Spinal cord (tissue), 10 donors: ENCODE results near the gene FOXN3. TPM values are rescaled to one million over a fixed set of nuclear protein-coding genes. Genes with fewer than 3 reads are reported as not detected.

ENCODE experiments used
- DNase-seq, 6 donors: peaks; one replicate each; pipeline versions ENCODE4 v3.0.0 to v3.0.0-alpha.2; 2013 to 2015; ENCODE audit warnings: low spot score in 6 of 6, low read depth in 4 of 6
- H3K27ac ChIP-seq: one replicate; pipeline ENCODE4 v1.5.1; 2013; ENCODE audit warnings: low read depth, low read length, control low read depth
- H3K27me3 ChIP-seq: one replicate; pipeline ENCODE4 v1.6.1; 2013; ENCODE audit warnings: low read length; ENCODE audit not compliant: control insufficient read depth, insufficient read depth
- H3K36me3 ChIP-seq: one replicate; pipeline ENCODE4 v1.6.1; 2013; ENCODE audit warnings: low read length; ENCODE audit not compliant: control insufficient read depth, insufficient read depth
- H3K4me1 ChIP-seq: one replicate; pipeline ENCODE4 v1.6.1; 2013; ENCODE audit warnings: low read length; ENCODE audit not compliant: control insufficient read depth, insufficient read depth
- H3K4me3 ChIP-seq: one replicate; pipeline ENCODE4 v1.5.1; 2013; ENCODE audit warnings: low read depth, low read length, control low read depth
- H3K9me3 ChIP-seq: one replicate; pipeline ENCODE4 v1.6.1; 2013; ENCODE audit warnings: low read length; ENCODE audit not compliant: control insufficient read depth, insufficient read depth
- WGBS: methylation state at CpG from one replicate; pipeline ENCODE4 v1.1.5; 2013; ENCODE audit warnings: missing lambda C conversion rate; ENCODE audit not compliant: insufficient coverage; 5-methylcytosine and 5-hydroxymethylcytosine counted together
- polyA plus RNA-seq, 2 donors: library from polyadenylated mRNA; unstranded; fragments of 120-200 nt; gene quantifications; one replicate each; pipeline ENCODE4 v1.2.1, GENCODE V29; 2013; ENCODE audit not compliant: insufficient read length in 2 of 2
- total RNA-seq, 2 donors: library from RNA; depleted of rRNA in 1 of 2; stranded (reverse); fragments of 120-200 nt in 1 of 2; fragments of >200 nt in 1 of 2; gene quantifications; one replicate each; pipeline versions ENCODE4 v1.2.3 to v1.2.4, GENCODE V29; 2013 to 2014
- donor health status: healthy.

FOXN3 gene
- total and polyA plus RNA-seq, 4 donors: 37.8 to 56.8 (median 46.8) TPM

DNA sequence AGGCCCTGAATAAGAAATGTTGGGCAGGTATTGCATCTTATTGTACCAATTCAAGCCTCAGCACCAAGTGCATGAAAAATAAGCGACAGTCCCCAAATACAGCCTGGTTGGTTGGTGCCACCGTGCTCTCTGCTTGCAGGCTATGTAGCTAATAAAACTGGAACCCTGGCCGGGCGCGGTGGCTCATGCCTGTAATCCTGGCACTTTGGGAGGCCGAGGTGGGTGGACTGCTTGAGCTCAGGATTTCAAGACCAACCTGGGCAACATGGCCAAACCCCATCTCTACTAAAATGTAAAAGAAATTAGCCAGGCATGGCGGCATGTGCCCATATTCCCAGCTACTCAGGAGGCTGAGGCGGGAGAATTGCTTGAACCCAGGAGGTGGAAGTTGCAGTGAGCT, 25.5 kb downstream of the FOXN3 start:
- no peak overlapping the region for H3K4me3 ChIP-seq
- no peaks in the 10 kb centered on the region for H3K9me3 ChIP-seq
- 89% methylated on average over 7 of the region's 8 CpGs for WGBS
- no peak overlapping the region for H3K27ac ChIP-seq
- H3K27me3 ChIP-seq: no peaks in the 10 kb centered on the region
- DNase-seq: no peak
- H3K36me3 ChIP-seq: no peaks in the 10 kb centered on the region
- peaks cover 36% of the 10 kb centered on the region for H3K4me1 ChIP-seq

DNA sequence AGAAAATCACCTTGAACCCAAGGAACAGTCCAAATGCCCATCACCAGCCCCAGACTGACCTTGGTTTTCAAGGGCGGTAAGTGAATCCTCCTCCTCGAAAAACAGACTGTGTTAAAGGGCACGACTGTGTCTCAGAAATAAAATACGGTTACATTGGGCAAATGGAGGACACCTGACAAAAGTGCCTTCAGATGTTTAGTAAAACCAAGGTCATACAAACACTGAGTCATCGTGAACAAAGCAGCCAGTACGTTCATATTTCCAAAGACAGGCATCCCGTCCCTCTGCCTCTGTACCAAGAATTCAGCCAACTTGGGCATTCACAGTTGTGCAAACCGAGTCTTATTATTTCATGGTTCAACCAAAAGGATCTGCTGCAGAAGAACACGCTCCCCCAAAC, 25.9 kb downstream of the FOXN3 start:
- 85% methylated on average over 7 of the region's 9 CpGs for WGBS
- H3K36me3 ChIP-seq: no peaks in the 10 kb centered on the region
- H3K27me3 ChIP-seq: no peaks in the 10 kb centered on the region
- peaks cover 39% of the 10 kb centered on the region for H3K4me1 ChIP-seq
- no peak overlapping the region for H3K27ac ChIP-seq
- H3K9me3 ChIP-seq: no peaks in the 10 kb centered on the region
- no peak for DNase-seq
- H3K4me3 ChIP-seq: no peak overlapping the region

DNA sequence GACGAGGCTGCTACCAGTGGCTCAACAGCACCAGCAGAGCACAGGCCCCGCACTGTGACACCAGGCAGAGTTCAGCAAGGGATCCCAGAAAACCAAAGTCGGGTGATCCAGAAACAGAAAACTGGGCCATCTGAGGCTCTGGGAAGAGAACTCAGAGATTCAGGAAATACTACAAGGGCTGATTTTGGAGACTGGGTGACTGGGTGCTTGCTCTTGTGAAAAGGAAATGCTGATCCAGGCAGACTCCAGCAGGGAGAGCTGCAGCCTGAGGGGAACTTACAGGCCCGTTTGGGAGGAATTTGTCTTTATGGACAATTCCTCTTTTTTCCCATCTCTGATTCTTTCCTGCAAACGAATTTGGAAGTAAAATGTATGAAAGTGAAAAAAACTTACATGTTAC, 28.2 kb downstream of the FOXN3 start:
- no peak for DNase-seq
- Histone ChIP-seq H3K27ac (no peak overlapping the region), H3K27me3 (no peaks in the 10 kb centered on the region), H3K4me3 (no peak overlapping the region), H3K9me3 (no peaks in the 10 kb centered on the region), H3K4me1 (peaks cover 42% of the 10 kb centered on the region), H3K36me3 (no peaks in the 10 kb centered on the region)
- WGBS: 75% methylated on average over 3 of the region's 5 CpGs

DNA sequence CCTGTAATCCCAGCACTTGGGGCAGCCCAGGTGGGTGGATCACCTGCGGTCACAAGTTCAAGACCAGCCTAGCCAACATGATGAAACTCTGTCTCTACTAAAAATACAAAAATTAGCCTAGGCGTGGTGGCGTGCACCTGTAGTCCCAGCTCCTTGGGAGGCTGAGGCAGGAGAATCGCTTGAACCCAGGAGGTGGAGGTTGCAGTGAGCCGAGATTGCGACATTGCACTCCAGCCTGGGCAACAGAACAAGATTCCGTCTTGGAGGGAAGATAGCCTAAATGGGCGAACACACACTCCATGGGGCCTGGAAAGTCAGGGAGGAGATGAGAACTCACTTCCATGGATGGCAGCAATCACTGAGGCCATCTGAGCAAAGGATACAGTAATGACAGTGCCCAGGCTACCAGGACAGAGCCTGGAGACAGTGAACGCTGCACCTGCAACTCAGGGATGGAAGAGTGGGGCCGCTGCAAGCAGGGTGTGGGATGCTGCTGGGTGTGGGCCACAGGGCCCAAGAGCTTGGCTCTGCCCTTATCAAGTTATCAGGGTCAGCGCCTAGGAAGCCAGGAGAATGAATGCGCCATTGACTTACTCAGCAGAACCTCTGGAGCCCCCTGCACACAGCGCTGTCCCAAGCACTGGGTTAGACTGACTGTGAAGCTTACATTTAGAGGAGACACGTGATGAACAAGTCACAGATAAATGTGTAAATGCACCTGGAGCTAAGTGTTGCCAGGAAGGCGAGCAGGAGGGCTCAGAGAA, 28.9 kb downstream of the FOXN3 start:
- Histone ChIP-seq H3K9me3 (no peaks in the 10 kb centered on the region), H3K27me3 (no peaks in the 10 kb centered on the region), H3K4me1 (peaks cover 47% of the 10 kb centered on the region), H3K27ac (no peak overlapping the region), H3K4me3 (no peak overlapping the region), H3K36me3 (no peaks in the 10 kb centered on the region)
- 93% methylated on average over 14 of the region's 15 CpGs for WGBS
- no peak for DNase-seq

DNA sequence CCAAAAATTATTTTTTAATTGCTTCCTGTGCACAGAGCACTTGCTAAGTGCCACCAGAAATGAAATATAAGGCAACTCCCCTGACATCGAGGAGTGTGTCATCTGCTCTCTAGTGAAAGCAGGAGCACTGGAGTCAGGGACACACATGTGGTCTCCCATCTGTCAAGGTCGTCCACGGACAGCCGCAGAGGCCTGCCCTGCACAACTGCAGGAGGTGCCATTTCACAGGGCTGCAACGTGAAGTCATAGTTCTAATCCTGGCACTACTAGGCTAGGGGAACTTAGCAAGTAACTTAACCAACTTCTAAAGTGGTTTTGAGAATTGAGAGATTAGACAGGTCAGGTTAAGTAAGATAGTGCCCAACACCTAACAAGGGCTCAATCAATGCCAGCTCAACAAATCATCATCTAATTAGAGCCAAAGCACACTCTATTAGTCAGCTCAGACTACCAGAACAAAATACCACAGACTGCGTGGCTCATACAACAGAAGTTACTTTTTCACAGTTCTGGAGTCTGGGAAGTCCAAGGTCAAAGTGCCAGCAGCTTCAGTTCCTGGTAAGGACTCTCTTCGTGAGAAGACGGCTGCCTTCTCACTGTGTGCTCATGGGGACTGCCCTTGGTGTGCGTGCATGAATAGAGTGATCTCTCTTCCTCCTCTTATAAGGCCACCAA, 30.7 kb downstream of the FOXN3 start:
- WGBS: 42% methylated on average over 7 of the region's 9 CpGs
- Histone ChIP-seq H3K4me3 (no peak overlapping the region), H3K36me3 (peaks cover 2% of the 10 kb centered on the region), H3K27ac (no peak overlapping the region), H3K9me3 (no peaks in the 10 kb centered on the region), H3K27me3 (no peaks in the 10 kb centered on the region), H3K4me1 (peaks cover 40% of the 10 kb centered on the region)
- DNase-seq: no peak

DNA sequence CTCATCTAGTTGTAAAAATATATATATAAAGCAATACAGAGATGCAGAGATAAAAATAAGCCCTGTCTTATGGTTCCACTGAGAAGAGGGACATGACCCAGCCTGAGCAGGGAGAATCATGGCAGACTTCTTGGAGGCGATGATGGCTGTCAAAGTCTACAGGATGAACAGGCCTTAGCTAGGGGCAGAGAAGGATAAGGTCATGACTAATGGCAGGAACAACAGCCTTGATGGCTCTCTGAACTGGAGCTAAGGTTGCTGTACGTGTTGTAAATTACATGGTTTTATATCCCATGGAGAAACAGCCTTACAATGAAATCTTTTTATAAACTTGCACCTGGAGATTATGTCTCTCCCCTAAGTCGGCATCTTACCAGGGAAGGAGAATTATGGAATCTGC, 32.4 kb downstream of the FOXN3 start:
- WGBS: 100% methylated on average over 1 of the region's 3 CpGs
- no peak overlapping the region for H3K4me3 ChIP-seq
- no peaks in the 10 kb centered on the region for H3K27me3 ChIP-seq
- no peak for DNase-seq
- H3K4me1 ChIP-seq: peaks cover 32% of the 10 kb centered on the region
- H3K36me3 ChIP-seq: peaks cover 2% of the 10 kb centered on the region
- H3K27ac ChIP-seq: no peak overlapping the region
- H3K9me3 ChIP-seq: peaks cover 3% of the 10 kb centered on the region

DNA sequence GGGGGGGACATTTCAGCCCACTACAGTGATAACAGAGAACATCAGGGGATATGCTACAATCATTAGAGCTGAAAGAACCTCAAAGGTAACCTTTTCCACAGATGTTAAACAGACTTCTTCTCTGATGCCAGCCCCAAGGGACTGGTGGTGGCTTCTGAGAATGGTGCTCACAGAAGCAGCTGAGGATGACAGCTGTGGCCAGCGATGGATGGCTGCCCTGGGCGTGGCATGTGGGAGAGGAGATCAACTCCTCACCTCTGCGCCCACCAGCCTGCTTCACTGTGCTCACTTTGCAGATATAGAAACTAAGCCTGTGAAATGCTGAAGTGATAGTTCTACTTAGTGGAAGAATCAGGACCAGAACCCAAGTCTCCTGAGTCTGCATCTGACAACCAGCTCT, 33.0 kb downstream of the FOXN3 start:
- WGBS: no CpG with 5 or more reads among the region's 3 CpGs
- Histone ChIP-seq H3K4me1 (peaks cover 29% of the 10 kb centered on the region), H3K27me3 (no peaks in the 10 kb centered on the region), H3K36me3 (peaks cover 2% of the 10 kb centered on the region), H3K27ac (no peak overlapping the region), H3K4me3 (no peak overlapping the region), H3K9me3 (peaks cover 3% of the 10 kb centered on the region)
- DNase-seq: no peak

DNA sequence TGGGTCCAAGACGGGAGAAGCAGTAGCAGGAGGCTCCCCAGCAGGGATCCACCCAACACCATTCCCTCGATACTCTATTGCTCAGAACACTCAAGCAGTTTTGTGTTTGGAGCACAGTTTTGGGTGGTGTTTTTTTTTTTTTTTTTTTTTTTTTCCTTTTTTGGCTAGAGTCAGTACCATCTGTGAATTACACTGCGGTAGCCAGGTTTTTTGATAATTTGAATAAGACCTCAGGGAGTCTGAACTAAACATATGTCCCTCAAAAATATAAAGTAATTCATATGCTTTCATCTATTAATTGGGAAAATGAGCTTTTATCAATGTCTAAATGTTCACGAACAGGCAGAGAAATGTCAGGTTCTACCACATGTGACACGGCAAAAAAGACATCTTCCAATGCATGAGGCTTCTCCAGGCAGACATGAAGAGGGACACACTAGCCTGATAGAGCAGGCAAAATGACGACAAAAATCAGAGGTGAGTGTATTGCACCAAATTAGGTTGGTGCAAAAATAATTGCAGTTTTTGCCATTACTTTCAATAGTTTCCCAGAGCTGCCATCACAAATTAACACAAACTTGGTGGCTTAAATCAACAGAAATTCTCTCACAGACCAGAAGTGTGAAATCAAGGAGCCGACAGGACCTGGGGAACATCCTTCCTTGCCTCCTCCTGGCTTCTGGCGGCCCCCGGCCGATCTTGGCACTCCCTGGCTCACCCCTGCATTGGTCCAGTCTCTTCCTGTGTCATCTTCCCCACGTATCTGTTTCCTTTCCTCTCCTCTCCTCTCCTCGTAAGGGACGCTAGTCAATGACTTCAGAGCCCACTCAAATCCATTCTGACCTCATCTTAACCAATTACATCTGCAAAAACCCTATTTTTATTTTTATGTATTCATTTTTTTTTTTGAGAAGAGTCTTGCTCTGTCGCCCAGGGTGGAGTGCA, 33.9 kb downstream of the FOXN3 start:
- H3K36me3 ChIP-seq: peaks cover 2% of the 10 kb centered on the region
- H3K9me3 ChIP-seq: peaks cover 3% of the 10 kb centered on the region
- 80% methylated on average over 7 of the region's 14 CpGs for WGBS
- no peak overlapping the region for H3K27ac ChIP-seq
- peak in 2 of 6 donors; percentile 27 to 78 for DNase-seq
- H3K4me3 ChIP-seq: no peak overlapping the region
- peaks cover 20% of the 10 kb centered on the region for H3K4me1 ChIP-seq
- H3K27me3 ChIP-seq: no peaks in the 10 kb centered on the region

DNA sequence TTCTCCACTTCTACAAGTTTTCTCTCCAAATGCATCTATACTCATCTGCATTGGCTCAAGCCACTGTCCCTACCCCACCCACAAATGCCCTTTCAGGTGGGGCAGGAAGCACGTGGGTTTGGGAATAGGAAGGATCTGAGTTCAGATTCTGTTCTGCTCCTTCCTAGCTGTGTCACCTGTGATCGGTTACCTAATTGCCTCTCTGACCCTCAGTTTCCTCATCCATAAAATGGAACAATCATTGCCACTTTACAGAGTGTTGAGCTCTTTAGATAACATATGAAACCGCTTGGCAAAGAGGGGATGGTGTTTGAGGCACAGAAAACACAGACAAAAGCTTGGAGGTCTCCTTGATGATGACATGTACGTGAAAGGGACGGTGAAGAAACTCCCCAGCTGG, 34.5 kb downstream of the FOXN3 start:
- WGBS: no CpG with 5 or more reads among the region's 5 CpGs
- H3K4me3 ChIP-seq: no peak overlapping the region
- H3K4me1 ChIP-seq: peaks cover 15% of the 10 kb centered on the region
- no peak overlapping the region for H3K27ac ChIP-seq
- DNase-seq: no peak
- peaks cover 2% of the 10 kb centered on the region for H3K36me3 ChIP-seq
- no peaks in the 10 kb centered on the region for H3K27me3 ChIP-seq
- H3K9me3 ChIP-seq: peaks cover 3% of the 10 kb centered on the region
